Activated CD8-positive, alpha-beta memory T cell treated with anti-CD3 and anti-CD28 coated beads for 48 hours (primary cell): ENCODE measurements around the gene NPHP4.
"Not testable (repeated sequence)": the region's sequence is repeated elsewhere in the genome, so short reads cannot be mapped to it uniquely, and the experiment has no call there.

Experiments
- DNase-seq, 3 experiments: peaks; one replicate each; pipeline ENCODE4 v3.0.0-alpha.2; 2020; ENCODE audit warnings: low read depth in 2 of 3, low spot score in 2 of 3

NPHP4 gene

DNA sequence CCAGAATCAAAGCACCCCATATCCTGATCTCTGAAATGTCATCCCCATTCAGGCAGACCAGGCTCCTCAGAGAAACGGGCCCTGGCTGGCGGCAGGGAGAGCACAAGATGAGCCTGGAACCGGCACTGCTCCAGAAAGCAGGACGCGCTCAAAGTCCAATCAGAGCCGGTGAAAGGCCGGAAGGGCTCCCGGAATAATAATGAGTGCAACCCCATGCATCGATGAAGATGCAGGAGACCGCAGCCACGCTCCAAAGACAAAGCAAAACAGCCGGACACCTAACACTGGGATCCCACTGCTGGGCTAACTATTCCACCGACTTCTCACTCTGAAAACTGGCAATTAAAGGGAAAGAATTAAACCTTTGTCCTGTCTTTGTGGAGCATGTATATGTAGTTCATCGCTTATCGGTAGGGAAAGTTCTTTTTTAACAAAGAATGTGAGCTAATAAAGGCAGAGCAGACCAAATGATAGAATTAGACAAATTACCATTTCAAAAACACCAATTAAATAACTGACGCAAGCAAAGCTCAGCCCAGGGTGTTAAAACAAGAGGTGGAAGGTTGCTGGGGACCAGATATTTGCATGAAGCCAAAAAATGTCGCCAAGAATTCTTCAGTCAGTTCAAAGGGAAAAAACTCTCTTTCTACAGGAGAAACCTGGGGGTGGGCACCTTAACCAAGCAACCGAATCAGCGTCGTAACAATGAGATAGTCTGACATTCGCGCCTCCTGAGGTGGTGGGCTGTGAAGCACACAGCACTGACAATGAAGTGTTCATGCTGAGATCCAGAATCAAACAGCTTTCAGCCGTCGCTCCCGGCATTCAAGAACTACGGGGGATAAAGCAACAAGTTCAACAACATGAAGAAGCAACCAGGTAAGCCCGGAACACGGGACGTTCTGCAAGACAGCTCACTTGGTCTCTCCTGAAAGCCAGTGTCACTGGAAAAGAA, 95.2 kb downstream of the NPHP4 start:
- DNase-seq, result no peak

DNA sequence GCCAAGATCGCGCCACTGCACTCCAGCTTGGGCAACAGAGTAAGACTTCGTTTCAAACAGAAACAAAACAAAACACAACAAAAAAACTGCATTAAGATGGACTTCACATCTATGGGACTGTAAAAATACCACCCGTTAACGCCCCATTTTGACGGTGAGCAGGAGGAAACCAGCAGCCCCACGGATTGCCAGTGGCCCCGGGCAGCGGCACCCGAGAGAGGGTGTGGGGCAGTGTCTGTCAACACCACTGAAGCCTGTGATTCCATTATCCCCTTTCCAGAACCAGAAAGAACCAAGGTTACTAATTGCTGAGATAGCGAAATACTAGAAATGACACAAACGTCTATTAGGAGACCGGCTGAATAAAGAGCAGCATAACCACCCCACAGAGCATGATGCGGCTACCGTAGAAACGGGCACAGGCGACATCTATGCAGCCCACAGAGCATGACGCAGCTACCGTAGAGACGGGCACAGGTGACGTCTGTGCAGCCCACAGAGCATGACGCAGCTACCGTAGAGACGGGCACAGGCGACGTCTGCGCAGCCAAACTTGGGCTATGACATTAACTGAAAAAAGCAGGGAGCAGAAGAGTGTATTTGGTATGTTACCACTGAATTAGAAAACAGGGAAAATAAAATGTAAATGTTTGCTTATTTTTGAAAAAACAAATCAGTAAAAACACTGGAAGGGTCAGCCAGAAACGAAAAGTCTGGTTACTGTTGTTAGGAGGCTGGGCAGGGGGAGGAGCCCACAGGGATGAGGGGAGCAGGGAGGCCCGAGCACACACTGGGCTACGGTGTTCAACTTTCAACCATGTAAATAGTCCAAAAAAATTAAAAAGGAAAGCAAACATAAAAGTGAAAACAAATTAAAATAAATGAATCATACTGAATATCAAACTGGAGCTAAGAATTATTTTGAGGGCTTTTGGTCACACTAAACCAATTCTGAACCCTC, 96.5 kb downstream of the NPHP4 start:
- no peak for DNase-seq

DNA sequence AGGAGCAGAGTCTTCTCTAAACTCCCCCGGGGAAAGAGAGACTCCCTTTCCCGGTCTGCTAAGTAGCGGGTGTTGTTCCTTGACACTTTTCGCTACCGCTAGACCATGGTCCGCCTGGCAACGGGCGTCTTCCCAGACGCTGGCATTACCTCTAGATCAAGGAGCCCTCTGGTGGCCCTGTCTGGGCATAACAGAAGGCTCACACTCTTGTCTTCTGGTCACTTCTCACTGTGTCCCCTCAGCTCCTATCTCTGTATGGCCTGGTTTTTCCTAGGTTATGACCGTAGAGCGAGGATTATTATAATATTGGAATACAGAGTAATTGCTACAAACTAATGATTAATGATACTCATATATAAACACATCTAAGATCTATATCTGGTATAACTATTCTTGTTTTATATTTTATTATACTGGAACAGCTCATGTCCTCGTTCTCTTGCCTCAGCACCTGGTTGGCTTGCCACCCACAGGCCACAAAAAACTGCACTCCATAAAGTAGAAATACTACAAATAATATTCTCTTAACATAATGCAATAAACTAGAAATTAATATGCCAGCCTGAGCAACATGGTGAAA, 98.4 kb downstream of the NPHP4 start:
- not testable (repeated sequence) for DNase-seq

DNA sequence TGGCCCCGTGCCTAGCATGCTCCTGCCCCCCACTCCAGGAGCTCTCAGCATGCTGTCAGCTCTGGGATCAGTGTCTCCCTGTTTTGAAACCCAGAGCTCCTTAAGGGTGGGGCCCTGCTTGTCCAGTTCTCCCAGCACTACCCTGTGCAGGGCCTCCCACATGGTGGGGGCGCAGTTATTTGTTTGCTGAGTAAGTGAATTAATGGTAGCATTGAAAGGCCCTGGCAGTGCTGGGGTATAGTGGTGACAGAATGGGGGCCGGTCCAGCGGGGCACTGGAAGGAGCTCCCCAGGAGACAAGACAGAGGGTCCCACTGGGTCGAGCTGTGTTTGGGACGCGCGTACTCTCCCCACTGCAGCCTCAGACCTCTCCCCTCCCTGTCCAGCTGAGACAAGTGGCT, 99.9 kb downstream of the NPHP4 start:
- no peak for DNase-seq

DNA sequence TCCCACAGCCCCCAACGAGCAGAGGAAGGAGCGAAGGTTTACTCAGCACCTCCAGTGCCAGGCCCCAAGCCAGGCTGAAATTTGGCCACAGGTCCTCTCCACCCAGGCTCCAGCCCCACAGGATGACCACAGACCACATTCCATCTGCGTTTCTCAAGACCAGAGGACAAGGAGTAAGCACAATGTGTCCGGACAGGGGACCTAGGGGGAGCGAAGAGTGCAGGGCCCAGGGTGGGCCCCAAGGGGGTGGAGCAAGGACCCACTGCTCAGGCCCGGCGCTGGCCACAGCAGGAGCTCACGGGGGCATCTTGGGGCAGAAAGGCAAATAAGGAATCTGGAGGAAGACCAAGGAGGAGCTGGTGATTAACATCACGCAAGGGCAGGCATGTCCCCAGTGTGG, 100.5 kb downstream of the NPHP4 start:
- DNase-seq, result no peak

DNA sequence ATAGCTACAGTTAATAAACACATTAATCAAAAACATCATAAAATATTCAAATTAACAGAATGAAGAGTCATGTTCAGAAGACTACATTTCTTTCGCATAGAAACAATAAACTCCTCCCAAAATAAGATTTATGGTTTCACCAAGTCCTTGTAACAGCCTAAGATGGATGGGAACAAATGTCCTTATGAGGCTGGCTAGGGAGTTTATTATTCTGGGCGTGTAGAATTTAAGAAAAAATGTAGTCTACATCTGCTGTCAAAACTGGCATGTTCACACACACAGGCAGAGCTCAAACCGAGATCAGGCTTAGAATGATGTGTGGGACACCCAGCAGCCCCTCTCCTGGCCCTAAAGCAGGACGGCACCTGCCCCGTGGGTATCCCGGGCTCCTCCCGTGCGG, 101.1 kb downstream of the NPHP4 start:
- no peak for DNase-seq

DNA sequence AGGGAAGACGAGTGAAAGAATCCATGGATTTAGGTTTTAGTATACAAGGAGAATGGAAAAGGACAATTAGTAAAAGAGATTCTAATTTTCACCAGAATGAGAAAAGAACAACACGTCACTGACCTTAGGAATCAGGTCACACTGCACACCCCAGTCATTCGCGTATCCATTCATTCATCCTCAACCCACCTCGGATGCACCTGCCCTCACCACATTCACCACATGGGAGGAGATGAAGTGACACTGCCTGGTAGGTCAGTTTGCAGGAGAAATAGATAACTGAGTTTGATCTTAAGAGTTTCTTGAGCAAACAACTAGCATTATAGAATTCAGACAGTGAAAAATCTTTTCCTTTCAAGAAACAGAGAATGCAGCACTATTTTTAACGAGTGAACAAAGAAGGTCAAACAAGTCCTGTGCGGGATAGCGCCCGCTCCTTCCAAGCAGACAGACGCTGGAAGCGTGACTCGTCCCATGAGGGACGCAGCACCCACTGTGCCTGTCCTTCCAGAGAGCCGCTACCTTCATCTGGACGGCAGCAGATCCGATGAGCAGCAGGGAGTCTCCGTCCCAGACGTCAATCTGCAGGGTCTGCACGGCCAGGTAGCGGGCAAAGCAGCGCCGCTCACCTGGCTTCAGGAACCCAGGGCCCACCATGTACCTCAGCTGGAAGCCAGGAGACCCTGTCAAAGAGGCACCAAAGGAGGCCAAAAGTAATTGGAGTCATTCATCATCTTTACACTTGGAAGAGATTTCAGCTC, 101.7 kb downstream of the NPHP4 start:
- no peak for DNase-seq

DNA sequence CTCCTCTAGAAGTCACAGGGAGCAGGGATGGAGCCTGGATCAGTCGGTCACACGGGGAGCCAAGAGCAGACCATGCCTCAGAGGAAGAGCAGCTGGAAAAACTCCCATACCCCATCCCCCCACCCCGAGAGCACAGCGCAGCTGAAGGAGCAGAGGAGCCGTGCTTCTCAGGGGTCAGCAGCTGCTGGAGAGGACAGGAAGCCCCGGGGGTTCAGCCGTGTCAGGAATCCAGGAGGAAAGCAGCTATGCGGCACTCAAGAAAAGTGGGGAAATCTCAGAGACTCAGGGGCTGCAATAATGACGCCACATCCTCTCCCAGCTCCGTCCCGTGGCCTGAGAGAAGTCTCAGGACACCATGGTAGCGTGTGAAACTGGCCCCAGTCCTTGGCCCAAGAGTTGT, 102.3 kb downstream of the NPHP4 start:
- no peak for DNase-seq

DNA sequence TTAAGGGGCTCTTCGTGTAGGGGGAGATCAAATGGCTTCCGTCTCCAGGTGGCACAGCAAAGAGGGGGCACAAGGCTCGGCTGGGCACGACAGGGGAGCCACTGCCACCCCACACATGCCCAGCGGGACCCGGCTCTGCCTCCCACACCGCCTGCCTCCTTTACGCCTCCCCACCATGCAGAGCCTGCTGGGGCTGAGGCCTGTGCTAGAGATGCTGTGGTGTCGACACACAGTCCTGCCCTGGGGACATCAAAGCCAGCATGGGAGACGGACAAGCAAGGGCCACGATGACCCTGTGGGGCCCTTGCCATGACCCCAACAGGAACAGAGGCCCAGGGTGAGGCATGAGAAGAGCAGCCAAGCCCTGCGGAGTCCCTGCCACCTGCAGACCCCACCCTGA, 102.8 kb downstream of the NPHP4 start:
- no peak for DNase-seq

DNA sequence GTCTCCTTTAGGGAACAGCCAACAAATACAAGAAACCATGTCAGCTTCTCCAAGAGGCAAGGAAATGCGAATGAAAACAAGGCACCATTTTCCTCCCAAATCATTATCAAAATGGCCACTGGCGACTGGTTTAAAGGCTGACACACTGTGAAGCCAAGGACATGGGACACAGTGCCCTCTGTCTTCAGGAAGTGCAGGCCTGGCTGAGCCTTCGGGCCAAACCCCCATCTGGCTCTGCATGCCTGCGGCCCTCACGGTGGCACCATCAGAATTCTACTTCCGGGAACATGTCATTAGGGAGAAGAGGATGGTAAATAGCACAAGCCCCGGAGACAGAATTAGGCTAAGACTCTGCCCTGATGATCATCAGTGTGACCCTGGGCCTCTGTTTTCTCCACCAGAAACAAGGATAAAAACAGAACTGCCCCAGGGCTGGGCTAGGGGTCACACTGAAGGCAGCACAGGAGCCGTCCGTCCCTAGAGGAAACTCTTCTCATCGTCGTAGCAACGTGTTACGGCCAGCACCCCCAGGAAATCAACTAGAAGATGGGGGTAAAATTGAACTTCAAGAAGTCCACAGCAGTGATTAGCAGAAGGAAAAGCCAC, 103.5 kb downstream of the NPHP4 start:
- no peak for DNase-seq

DNA sequence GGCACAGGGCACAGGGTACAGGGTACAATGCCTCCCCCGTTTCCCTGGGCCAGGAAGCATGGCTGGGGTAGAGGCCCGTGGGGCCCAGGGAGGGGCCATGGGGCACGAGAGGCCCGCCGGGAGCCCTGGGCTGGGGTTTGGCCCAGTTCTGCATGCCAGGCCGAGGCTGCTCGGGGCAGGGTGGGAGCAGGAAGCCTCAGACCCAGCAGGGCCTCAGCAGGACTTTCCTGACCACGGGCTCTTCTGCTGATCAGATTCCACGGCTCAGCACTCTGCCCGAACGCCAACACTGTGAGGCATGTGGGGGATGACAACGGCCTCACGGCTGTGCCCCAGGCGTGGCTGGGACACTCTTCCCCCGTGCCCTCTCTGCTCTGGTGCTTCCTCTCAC, 104.3 kb downstream of the NPHP4 start:
- DNase-seq, result no peak

DNA sequence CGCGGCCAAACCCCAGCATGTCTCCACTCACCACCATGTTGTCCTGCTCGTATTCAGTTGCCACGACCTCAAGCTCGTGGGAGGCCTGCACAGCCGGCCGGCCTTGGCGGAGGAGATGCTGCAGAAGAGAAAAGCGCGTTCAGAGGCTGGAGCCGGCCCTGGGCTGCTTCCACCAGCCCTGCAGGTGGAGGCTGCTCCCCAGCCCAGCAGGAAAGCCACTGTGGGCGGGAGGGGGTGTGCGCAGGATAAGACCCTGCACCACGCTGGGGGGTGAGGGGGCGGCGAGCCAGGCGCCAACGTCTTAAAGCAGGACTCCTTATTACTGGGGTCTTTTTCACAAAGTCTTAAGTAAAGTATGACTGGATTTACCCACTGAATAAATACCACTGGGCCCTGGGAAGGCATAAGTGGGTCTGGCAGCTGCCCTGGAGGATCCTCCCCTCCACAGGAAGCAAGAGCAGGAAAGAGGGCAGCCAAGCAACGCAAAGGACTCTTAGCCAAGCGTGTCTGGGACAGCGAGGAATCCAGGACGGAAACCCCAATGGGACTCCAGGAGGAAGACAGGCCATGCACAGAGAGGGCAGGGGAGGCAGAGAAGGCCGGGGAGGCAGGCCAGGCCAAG, 104.8 kb downstream of the NPHP4 start:
- no peak for DNase-seq

DNA sequence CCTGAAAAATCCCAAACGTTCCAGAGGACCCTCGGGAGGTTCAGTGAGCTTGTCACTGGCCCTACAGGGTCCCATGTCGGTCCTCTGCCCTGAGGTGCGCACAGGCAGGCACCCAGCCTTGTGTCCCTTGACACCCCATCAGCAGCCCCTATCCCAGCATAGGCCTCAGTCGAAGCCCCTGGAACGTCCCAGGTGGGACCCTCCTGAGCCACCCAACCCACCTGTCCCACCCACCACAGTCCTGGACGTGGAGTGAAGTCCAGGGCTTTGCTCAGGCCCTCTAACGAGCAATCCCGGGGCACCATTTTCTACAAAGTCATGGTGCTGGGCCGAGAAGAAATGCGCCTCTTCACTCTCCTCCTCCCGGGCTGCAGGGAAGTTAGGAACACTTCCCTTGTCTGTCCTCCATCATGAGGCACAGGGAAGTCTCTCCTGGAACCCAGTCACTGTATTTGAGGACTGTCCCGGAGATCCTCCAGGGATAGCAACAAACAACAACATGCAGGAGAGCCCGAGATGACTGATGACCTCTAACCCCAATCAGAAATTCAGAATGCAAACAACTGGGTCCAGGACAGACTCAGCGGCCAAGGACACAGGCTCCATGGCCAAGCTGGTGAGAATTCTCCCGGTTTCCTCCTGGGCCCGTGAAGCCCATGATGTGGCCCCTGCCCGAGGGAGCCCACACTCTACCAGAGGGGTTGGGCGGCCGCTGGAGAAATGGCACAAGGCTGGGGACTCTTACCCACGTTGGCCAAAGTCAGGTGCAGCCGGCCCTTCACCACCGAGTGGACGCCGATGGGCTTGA, 105.5 kb downstream of the NPHP4 start:
- no peak for DNase-seq

DNA sequence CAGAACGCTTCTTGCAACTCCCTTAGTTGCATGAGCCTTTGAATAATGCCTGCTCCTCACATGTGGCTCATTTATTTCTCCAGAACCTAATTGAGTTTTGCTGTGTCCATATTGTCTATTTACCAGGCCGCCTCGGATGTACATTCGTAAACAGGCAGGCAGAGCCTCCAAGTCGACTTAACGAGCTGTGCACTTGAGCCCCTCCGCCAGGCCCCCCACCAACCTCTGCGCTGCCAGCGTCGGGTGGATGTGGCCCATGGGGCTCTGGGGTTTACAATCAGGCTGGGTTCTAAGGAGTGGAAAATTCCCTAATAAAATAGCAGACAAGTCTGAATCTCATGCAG, 106.1 kb downstream of the NPHP4 start:
- DNase-seq, result no peak

DNA sequence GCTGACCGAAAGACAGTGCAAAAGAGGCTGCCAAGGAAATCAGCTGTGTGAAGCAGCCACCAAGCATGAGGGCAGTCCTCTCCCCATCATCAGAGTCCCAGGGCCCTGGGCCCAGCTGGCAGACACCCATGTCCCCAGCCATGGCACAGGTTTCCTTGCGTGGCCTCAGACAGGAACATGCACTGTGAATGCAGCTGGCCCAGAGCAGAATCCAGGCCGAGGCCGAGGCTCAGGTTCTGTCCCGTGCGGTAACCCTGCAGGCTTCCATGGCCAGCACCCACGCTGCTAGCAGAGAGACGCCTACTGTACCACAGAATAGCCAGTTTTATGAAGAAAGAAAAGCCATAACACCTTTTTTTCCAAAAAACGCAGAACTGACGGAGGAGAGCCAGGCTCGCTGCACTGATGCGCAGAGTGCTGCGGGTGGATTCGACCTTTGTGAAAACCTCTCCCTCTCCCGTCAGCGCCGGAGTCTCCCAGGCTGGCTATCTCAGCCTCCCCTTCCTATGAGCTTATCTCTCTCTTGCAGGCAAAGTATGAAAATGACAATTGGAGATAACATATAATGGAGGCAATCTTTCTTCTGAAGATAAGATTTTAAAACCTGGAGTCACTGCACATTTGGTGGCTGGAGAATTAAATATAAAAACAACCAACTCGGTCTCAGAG, 106.6 kb downstream of the NPHP4 start:
- DNase-seq, result no peak

DNA sequence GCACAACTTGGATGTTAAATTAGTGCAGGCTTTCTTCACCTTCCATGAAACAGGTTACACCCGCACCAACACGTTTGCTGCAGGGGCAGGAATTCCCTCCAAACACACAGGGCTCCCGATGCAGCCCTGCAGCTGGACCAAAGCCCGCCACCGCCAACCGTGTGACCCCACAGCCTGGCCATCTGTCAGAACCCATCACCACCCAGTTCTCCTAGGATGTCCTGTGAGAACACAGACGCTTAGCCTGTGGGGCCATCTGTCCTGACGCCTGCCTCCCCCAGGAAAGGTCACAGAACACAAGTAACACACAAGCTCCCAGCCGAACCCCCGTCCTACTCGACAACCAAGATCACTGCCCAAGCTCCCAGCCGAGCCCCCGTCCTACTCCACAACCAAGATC, 108.1 kb downstream of the NPHP4 start:
- DNase-seq, result no peak

DNA sequence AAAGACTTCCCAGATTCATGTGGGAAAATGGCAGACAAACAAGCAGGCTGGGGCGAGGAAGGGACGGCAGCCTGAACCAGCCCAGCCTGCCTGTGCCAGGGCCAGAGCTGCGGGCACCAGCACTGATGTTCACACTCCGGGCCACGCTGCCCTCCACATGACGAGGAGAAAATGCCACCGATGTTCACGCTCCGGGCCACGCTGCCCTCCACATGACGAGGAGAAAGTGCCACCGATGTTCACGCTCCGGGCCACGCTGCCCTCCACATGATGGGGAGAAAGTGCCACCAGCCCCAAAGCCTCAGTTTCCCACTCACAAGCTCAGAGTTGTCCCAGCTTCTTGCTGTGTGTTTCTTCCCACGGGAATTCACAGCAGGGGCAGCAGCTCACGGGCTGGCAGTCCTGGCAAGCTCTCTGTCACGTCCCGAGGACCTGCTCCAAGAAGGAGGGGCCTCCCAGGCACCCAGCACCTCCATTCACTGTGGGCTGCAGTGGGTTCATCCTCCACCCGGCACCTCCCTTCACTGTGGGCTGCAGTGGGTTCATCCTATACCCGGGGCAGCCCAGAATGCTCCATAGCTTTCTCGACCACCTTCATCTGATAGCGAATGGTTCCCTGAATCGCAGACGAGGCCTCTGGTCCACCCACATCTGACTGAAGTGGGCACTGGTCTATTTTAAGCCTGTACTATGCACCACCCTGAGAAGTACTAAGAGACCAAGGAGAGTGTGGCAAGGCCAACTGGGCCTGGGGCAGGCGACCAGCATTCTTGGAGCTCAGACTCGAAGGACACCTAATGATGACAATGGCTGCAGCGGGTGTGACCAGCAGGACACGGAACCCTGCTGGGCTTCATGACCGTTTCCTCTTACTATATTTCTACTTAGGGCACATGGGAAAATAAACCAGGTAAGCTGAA, 108.8 kb downstream of the NPHP4 start:
- no peak for DNase-seq
